GM19099 (cell line): ENCODE data around the gene OR10H2.

Experiments
- POLR2A ChIP-seq: IDR thresholded peaks from 3 replicates; pipeline ENCODE4 v1.6.1; 2011; ENCODE audit warnings: low read depth; ENCODE audit not compliant: insufficient read length; ENCODE audit errors: extremely low read depth

OR10H2 gene

DNA sequence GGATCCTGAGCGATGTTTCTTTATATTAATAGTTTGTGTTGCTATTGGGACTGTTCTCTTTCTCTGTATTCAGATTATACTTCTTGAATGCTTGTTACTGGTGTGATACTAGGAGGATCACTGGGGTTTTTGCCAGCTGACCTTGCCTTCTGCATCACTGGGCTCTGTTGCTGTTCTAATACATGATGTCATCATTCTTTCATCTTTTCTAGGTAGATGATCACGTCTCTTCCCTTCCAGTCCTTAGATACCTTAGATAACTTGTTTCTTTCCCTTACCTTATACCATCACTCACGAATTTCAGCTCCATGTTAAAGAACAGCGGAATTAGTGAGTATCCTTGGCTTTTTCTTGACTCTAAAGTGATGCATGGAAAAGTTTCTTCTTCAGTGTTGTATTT, 9.9 kb downstream of the OR10H2 start, which contains the start of gene OR10H3:
OR10H3 (plus strand) TSS at position 264 of the 400 bp plus-strand sequence. CDS start 3,408 bp downstream, outside the sequence.
- TF ChIP-seq POLR2A: no peak

DNA sequence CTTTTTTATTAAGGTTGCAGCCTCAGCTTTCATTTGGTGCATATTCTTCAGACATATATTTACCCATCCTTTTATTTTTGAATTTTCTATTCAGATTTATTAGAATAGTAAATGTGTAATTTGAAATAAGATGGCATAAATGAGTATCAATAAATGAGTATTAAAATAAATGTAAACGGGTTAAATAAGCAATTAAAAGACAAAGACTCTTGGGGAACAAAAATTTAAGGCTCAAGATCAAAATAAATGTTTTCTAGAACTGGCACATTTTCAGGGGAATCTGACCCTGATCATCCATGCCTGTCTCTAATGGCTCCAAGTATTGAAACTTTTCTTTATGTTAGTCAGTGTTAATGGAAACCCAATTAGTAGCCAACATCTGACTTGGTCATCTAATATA, 13.0 kb downstream of the OR10H2 start:
- no peak for TF ChIP-seq POLR2A

DNA sequence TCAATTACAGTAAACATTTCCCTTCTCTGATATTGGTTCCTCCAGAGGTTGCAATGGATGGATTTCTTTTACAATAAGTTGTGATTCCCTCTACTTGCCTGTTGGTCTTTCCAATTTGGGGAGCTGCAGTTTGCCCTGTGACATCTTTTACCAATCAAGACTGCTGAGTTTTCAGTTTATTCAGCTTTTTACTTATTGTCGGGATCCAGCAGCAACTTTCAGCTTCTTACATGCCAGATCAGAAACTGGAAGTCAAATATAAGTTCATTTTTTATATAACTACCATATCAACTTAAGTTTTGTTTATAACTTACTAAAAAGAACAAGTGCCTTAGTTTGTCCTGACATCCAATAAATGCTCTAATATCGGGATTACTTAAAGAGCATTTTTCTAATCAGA, 20.4 kb downstream of the OR10H2 start:
- no peak for TF ChIP-seq POLR2A

DNA sequence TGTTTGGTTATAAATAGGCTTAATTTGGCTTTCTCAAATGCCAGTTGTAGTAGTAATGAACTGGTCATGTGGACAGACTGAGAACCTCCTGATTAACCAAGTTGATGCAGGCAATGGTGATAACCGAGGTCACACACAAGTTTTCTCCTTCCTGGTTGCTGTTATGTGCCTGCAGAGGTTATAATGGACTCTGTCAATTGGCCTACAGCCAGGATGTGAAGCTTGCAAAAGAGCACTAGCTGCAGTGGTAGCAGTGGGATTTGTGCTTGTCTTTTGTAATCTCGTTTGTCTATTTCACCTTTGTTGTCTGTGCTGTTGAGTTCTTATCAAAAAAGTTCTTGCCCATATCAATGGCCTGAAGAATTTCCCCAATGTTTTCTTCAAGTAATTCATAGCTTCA, 30.6 kb downstream of the OR10H2 start:
- no peak for TF ChIP-seq POLR2A

DNA sequence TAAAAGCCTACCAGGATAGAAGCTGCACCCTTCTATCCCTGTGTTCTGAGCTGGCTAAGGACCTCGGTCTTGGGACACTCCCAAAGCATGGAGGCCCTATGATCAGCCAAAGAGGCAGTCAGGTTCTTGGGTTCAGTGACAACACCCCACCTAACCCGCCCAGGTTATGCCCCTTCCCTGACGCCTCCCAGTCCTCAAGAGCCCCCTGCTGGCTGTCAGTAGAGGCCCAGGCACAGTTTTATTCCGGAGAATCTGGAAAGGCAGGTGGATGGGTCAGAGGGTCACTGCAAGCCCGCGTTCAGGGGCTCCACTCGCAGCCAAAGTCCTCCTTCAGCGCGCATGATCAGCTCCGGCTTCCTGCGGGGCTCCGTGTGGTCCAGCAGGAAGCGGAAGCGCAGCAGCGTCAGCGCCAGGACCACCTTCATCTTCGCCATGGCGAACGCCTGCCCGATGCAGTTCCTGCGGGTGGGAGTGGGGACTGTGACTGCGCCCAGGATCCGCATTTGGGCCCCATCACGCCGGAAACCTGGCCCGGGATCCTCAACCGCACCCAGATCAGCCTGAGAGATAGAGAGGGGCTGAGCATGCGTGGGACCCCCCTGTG, 32.2 kb downstream of the OR10H2 start:
- TF ChIP-seq POLR2A: no peak

DNA sequence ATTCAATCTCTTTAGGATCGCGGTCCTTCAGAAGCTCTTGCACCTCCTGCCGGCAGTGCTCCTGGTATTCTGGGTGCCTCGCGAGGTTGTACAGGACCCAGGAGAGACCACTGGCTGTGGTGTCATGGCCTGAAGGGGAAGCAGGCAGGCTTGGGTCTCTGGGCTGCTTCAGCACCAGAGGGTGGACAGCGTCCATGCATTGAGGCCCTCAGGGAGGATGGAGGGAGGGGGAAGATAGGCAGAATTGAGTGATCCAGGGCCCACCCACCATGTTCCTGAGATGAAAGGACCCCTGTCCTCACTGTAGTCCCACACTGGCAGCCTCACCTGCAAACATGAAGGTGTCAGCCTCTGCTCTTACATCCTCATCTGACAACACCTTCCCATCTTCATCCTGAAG, 41.8 kb downstream of the OR10H2 start:
- no peak for TF ChIP-seq POLR2A

DNA sequence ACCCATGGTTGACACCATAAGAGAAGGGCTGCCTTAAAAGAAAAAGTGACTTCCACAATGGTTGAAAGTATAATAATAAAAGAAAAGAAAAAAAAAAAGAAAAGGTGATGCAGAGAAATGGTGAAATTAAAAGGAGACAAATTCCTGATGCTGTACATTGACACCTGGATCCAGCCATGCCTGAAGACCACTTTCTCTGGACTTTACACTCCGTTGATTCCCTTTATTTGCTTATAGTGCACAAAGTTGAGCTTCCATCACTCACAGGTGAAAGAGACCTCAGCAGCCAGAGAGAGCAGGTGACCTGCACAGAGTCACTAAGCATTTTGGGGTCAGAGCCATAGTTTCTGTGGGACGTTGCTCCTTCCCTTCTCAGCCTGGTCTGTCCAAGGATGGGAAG, 47.4 kb downstream of the OR10H2 start:
- TF ChIP-seq POLR2A: no peak

DNA sequence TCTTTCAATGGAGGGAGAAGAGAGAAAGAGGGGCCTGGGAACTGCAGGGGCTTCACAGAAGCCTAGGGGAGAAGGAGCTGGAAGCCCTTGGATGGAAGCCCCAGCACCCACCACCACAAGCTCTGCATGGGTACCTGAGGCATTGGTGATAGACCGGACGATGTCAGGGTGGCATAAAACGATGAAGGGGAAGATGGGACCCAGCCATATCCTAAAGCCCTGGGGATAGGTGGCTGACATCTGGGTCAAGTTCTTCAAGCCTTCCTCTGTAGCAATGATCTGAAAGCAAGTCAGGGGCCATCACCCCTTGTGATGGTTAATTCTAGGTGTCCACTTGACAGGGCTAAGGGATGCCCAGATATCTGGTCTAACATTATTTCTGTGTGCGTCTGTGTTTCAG, 48.4 kb downstream of the OR10H2 start:
- TF ChIP-seq POLR2A: no peak

DNA sequence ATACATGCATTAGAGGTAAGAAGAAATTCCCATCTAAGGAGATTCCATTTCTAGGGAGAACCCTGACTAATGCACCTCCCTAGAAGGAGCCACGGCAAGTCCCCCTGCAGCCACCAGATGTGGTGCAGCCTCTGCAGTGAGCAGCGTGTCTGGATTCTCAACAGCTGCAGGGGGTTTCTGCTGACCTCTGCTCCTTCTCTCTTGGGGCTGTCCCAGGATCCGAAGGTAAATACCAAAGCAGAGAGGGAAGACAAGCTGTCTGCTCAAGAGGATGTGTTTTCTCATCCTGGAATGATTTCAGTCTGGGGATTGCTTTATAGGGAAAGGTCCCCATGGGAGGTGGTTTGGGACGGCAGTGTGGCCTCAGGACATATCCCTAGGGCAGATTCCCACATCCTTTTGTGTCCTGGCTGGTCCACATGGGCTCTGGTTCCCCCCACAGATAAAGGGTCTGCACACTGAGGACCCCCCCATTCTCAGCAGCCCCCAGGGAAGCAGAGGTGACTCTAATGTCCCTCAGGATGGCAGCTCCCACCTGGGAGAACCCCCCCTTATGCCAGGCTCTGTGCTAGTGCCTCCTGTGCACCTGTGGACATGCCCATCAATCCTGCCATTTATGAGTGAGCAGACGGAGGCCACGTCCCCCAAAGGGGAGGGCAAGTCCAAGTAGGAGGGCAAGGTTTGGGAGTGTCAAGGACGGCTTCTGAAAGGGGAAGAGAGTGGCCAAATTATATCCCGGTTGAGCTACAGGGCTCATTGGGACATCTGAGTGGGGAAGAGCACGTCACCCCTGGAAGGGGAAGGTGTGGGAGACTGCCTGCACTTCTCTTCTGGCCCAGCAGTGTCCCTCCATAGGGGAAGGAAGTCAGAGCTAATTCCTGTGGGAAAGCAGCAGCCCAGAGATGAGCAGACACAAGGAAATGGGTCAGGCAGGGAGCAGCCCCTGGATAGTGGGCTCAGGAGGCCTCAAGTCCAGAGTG, 49.5 kb downstream of the OR10H2 start:
- no peak for TF ChIP-seq POLR2A
